ENCODE measurements around the gene PSAPL1.

PSAPL1 gene, protein sequence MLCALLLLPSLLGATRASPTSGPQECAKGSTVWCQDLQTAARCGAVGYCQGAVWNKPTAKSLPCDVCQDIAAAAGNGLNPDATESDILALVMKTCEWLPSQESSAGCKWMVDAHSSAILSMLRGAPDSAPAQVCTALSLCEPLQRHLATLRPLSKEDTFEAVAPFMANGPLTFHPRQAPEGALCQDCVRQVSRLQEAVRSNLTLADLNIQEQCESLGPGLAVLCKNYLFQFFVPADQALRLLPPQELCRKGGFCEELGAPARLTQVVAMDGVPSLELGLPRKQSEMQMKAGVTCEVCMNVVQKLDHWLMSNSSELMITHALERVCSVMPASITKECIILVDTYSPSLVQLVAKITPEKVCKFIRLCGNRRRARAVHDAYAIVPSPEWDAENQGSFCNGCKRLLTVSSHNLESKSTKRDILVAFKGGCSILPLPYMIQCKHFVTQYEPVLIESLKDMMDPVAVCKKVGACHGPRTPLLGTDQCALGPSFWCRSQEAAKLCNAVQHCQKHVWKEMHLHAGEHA

DNA sequence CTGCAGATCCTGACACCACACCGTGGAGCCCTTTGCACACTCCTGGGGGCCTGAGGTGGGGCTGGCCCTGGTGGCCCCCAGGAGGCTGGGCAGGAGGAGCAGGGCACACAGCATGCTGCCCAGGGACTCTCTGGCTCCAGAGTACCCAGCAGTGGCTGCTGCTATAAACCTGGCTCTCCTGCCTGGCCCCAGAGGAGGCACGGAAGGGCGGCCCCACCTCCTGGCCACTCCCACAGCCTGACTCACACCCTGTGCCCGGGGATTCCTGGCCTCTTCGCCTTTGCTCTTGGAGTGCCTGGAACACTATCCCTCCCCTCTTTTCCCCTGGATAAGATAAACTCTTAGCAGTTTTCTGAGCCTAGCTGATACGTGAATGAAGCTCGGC is at the start of gene PSAPL1:
PSAPL1 (minus strand) TSS at position 165 of the 385 bp plus-strand sequence; CDS start at position 114, 51 bp downstream.
- H3K4me3 Mint-ChIP-seq = no peak within 1 kb of the TSS
- ATAC-seq (replicated peaks; ENCODE audit: extremely low read depth, poor library complexity, severe bottlenecking) (no peak), DNase-seq (ENCODE audit: low spot score in 2 of 2) (no peak)
- no peak within 1 kb of the TSS for H3K27ac Mint-ChIP-seq (ENCODE audit: low read depth)
- H3K36me3 Mint-ChIP-seq (ENCODE audit: insufficient read depth) = no peaks in the 10 kb centered on the region
- H3K9me3 Mint-ChIP-seq = no peaks in the 10 kb centered on the region
- peaks cover 40% of the 10 kb centered on the region for H3K27me3 Mint-ChIP-seq
- peaks cover 10% of the 10 kb centered on the region for H3K4me1 Mint-ChIP-seq

DNA sequence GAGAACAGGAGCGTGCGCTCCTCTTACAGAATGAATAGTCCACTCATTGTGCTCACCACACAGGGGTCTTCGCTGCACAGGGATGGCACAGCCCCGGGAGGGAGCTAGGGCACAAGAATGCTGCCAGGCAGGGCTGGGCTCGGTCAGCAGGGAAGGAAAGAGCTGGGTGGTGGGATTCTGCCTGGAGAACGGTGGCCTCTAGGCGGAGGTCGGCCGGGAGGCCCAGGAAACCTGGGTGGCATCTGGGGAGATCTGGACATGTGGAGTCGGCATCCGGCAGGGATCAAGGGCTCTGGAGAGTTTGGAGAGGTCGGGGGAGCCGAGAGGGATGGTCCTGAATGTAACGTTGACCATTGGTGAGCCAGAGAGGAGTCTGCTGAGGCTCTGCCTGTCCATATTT is 46.5 kb upstream of the PSAPL1 start:
- no peak for DNase-seq (ENCODE audit: low spot score in 2 of 2)
- Mint-ChIP-seq H3K9me3 (no peaks in the 10 kb centered on the region), H3K4me3 (no peak overlapping the region), H3K27me3 (peaks cover 22% of the 10 kb centered on the region), H3K36me3 (ENCODE audit: insufficient read depth) (no peaks in the 10 kb centered on the region), H3K27ac (ENCODE audit: low read depth) (no peak overlapping the region), H3K4me1 (no peaks in the 10 kb centered on the region)
- no peak for ATAC-seq (replicated peaks; ENCODE audit: extremely low read depth, poor library complexity, severe bottlenecking)

DNA sequence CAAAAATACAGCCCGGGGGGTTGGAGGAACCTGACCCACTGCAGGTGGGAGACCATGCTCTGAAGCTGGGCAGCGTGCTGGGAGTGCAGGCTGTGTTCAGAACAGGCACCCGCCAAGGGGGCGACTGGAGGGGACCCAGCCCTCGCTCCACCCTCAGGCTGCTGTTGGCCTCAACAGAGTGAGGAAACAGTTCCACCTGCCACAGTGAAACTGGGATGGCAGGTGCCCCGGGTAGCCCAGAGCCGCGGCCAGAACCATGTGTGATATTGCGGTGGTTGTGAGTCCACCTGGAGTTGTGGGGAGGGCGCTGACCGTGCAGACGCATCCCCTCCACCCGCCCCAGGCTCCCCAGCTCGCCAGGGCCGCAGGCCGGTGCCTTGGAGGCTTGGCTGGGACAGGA is 45.7 kb upstream of the PSAPL1 start:
- ATAC-seq (replicated peaks; ENCODE audit: extremely low read depth, poor library complexity, severe bottlenecking) (no peak), DNase-seq (ENCODE audit: low spot score in 2 of 2) (no peak)
- Mint-ChIP-seq H3K36me3 (ENCODE audit: insufficient read depth) (no peaks in the 10 kb centered on the region), H3K4me1 (no peaks in the 10 kb centered on the region), H3K27ac (ENCODE audit: low read depth) (no peak overlapping the region), H3K4me3 (no peak overlapping the region), H3K9me3 (no peaks in the 10 kb centered on the region), H3K27me3 (peaks cover 19% of the 10 kb centered on the region)

DNA sequence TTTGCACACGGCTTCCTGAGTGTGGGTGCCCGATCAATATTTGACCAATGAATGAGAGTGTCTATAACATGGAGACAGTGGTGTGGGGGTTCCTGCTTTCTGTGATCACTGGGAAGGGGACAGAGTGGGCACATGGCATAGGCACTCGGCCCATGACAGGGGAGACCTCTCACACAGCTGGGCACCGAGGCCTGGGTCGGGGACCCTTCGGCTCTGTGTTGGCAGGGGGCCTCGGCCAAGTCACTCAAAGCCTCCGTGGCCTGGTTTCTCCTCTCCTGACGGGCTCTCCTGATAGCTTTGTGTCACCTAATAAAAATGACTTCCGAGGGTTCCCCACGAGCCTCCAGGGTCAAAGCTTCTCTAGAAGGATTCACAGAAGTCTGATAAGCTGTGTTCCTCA is 43.9 kb upstream of the PSAPL1 start:
- Mint-ChIP-seq H3K4me3 (no peak overlapping the region), H3K4me1 (no peaks in the 10 kb centered on the region), H3K9me3 (no peaks in the 10 kb centered on the region), H3K36me3 (ENCODE audit: insufficient read depth) (no peaks in the 10 kb centered on the region), H3K27ac (ENCODE audit: low read depth) (no peak overlapping the region), H3K27me3 (peaks cover under 1% of the 10 kb centered on the region)
- ATAC-seq (replicated peaks; ENCODE audit: extremely low read depth, poor library complexity, severe bottlenecking) = no peak
- no peak for DNase-seq (ENCODE audit: low spot score in 2 of 2)

DNA sequence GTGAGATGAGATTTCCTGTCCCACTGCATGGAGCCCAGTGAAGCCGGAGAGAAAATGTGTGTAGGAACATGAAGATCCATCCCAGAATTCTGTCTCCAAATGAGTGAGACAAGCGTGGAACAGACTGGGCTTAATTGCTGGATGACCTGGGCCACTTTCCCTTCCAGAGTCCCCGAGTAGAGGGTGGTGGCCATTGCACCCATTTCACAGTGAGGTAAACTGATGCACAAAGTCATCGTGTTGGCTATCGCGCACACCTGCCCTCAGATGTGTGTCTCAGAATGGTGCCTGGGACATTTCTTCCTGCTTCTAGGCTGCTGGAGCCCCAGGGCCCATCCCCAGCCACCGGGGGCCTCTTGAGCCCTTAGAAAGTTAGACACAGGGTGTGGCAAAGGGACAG is 43.0 kb upstream of the PSAPL1 start:
- Mint-ChIP-seq H3K27ac (ENCODE audit: low read depth) (no peak overlapping the region), H3K9me3 (no peaks in the 10 kb centered on the region), H3K36me3 (ENCODE audit: insufficient read depth) (no peaks in the 10 kb centered on the region), H3K4me1 (no peaks in the 10 kb centered on the region), H3K27me3 (peaks cover 8% of the 10 kb centered on the region), H3K4me3 (no peak overlapping the region)
- ATAC-seq (replicated peaks; ENCODE audit: extremely low read depth, poor library complexity, severe bottlenecking) = no peak
- DNase-seq (ENCODE audit: low spot score in 2 of 2) = no peak

DNA sequence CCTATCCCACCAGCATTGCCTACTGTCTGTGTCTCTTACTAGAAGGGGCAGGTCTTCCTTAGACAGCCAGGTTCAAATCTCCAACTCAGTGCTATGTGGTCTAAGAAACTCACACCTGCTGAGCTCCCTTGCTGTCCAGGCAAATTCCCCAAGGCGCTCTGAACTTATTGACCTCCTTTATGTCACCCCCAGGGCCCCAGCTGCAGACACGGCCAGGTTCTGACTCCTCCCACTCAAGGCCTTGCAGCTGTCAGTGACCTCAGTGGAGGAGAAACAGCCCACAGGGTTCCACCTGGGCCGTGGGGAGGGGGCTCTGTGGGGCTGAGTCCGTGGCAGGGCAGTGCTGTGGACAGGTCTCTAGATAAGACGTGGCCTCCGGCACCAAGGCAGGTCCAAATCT is 42.1 kb upstream of the PSAPL1 start:
- ATAC-seq (replicated peaks; ENCODE audit: extremely low read depth, poor library complexity, severe bottlenecking) = no peak
- Mint-ChIP-seq H3K36me3 (ENCODE audit: insufficient read depth) (no peaks in the 10 kb centered on the region), H3K27me3 (peaks cover 16% of the 10 kb centered on the region), H3K9me3 (no peaks in the 10 kb centered on the region), H3K4me1 (no peaks in the 10 kb centered on the region), H3K4me3 (no peak overlapping the region), H3K27ac (ENCODE audit: low read depth) (no peak overlapping the region)
- DNase-seq (ENCODE audit: low spot score in 2 of 2) = no peak

DNA sequence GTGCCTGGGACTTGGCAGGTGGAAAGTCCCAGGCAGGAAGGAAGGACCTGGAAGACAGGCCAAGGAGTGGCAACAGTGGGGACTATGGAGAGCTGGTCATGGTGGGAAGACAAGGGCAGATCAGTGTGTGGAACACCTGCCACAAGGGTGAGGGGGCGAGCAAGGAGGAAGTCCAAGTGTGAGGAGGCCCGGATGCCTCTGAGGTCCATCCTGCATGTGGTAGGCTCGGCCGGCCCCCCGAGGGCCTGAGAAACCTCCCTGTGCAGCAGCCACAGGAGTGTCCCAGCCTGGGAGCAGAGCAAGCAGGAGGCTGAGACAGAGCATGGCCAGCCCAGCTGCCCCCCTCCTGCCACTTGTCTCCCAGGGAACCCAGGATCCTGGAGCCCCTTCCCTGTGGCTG is 40.5 kb upstream of the PSAPL1 start:
- H3K9me3 Mint-ChIP-seq = no peaks in the 10 kb centered on the region
- no peak overlapping the region for H3K4me3 Mint-ChIP-seq
- H3K4me1 Mint-ChIP-seq = no peaks in the 10 kb centered on the region
- no peak overlapping the region for H3K27ac Mint-ChIP-seq (ENCODE audit: low read depth)
- DNase-seq (ENCODE audit: low spot score in 2 of 2) (no peak), ATAC-seq (replicated peaks; ENCODE audit: extremely low read depth, poor library complexity, severe bottlenecking) (no peak)
- no peaks in the 10 kb centered on the region for H3K36me3 Mint-ChIP-seq (ENCODE audit: insufficient read depth)
- H3K27me3 Mint-ChIP-seq = peaks cover 33% of the 10 kb centered on the region

DNA sequence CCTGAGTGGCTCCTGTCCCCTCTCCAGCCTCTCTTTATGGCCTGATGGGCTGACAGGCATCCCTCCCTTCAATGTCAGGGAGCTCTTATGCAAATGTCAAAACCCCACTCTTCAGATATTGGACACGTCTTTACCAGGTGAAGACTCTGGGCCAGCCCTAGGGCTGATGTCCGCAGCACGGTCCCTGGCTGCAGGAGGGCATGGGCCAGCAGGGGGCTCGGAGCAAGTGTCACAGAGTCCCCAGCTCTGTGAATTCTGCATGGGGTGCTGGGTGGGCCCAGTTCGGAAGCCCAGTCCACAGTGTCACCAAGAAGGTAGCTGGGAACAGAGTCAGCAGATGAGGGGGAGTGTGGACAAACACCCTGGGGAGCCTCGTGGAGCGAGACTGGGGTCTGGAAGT is 39.6 kb upstream of the PSAPL1 start:
- DNase-seq (ENCODE audit: low spot score in 2 of 2) (no peak), ATAC-seq (replicated peaks; ENCODE audit: extremely low read depth, poor library complexity, severe bottlenecking) (no peak)
- Mint-ChIP-seq H3K36me3 (ENCODE audit: insufficient read depth) (no peaks in the 10 kb centered on the region), H3K27me3 (peaks cover 36% of the 10 kb centered on the region), H3K27ac (ENCODE audit: low read depth) (no peak overlapping the region), H3K4me1 (no peaks in the 10 kb centered on the region), H3K9me3 (no peaks in the 10 kb centered on the region), H3K4me3 (no peak overlapping the region)

DNA sequence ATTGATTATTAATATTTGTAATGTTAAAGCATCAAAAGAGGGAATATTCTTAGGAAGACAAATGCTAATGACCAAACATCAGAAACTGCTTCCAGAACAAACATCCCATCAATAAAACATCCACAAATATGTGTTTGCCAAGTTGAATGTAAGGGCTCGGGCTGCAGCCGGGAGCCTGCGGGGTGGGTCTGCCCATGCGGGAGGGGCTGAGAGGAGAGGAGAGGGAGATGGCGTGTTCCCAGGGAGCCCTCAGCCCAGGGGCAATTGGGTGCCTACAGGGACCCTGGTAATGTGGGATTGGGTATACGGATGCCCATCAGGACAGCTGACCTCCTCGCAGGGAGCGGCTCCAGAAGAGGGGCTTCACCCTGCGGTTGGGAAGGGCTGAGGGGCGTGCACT is 38.4 kb upstream of the PSAPL1 start:
- H3K9me3 Mint-ChIP-seq = no peaks in the 10 kb centered on the region
- DNase-seq (ENCODE audit: low spot score in 2 of 2) = no peak
- H3K4me1 Mint-ChIP-seq = no peaks in the 10 kb centered on the region
- no peak overlapping the region for H3K4me3 Mint-ChIP-seq
- peaks cover 36% of the 10 kb centered on the region for H3K27me3 Mint-ChIP-seq
- ATAC-seq (replicated peaks; ENCODE audit: extremely low read depth, poor library complexity, severe bottlenecking) = no peak
- no peak overlapping the region for H3K27ac Mint-ChIP-seq (ENCODE audit: low read depth)
- no peaks in the 10 kb centered on the region for H3K36me3 Mint-ChIP-seq (ENCODE audit: insufficient read depth)

DNA sequence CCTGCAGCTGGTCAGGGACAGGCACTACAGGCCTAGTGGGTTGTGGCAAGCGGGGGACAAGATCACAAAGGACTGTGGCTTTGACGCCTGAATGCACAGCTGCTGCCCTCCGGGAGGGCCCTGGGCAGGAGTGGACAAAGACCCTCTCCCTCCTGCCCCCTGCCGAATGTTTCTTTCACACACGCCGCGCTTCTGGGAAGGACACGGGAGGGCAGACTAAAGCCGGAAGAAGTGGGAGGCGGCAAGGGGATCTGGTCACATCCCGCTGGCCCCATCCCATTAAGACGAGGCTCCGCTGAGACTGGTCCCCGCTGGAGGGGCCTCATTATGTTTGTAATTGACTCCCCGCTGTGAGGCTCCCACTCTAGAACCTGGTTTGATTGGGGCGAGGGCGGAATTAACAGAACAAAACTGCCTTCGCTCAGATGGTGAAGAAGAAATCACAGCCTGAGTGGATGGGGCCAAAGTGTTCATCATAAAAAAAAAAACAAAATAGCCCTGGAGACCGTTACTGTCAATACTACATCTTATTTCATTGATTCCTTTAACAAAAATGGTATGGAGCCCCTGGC is 37.8 kb upstream of the PSAPL1 start:
- DNase-seq (ENCODE audit: low spot score in 2 of 2) (no peak), ATAC-seq (replicated peaks; ENCODE audit: extremely low read depth, poor library complexity, severe bottlenecking) (no peak)
- Mint-ChIP-seq H3K9me3 (no peaks in the 10 kb centered on the region), H3K27me3 (peaks cover 36% of the 10 kb centered on the region), H3K4me3 (no peak overlapping the region), H3K36me3 (ENCODE audit: insufficient read depth) (no peaks in the 10 kb centered on the region), H3K4me1 (no peaks in the 10 kb centered on the region), H3K27ac (ENCODE audit: low read depth) (no peak overlapping the region)

DNA sequence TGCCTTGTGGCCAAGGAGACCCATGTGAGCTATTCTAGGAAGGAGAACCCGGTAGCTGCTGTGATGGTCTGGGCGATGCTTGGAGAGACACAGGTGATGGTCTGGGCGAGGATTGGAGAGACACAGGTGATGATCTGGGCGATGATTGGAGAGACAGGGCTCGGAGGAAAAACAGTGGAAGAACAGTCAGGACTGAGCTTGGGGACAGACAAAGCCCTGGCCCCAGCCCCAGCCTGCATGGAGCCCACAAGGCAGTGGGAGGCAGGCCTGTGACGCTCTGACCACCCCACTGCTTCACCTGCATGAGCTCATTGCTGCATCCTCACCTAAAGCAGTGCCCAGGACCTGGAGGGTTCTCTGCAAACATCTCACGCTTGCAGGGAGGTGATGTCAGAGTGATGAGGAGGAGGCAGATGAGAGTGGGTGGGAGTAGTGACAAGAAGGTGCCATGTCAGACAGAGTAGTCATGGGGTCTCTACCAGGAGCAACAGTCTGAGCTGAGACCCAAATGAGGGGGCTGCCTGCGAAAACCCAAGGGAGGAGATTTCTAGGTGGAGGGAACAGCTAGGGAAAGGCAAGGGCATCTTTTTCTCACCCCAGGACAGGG is 35.9 kb upstream of the PSAPL1 start:
- Mint-ChIP-seq H3K36me3 (ENCODE audit: insufficient read depth) (no peaks in the 10 kb centered on the region), H3K27me3 (peaks cover 36% of the 10 kb centered on the region), H3K4me1 (no peaks in the 10 kb centered on the region), H3K27ac (ENCODE audit: low read depth) (no peak overlapping the region), H3K4me3 (no peak overlapping the region), H3K9me3 (no peaks in the 10 kb centered on the region)
- ATAC-seq (replicated peaks; ENCODE audit: extremely low read depth, poor library complexity, severe bottlenecking) (no peak), DNase-seq (ENCODE audit: low spot score in 2 of 2) (no peak)

DNA sequence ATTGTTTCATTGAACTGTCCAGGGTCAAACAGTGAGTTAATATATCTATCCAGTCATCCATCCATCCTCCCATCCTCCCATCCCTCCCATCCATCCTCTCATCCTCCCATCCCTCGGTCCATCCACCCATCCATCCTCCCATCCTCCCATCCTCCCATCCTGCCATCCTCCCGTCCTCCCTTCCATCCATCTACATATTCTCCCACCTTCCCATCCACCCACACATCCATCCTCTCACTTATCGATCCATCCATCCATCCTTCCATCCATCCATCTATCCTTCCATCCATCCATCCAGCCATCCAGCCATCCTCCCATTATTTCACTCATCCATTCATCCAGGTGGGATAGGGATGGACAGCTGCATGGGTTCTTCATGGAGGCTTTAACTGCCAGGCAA is 35.4 kb upstream of the PSAPL1 start:
- Mint-ChIP-seq H3K9me3 (no peaks in the 10 kb centered on the region), H3K4me3 (no peak overlapping the region), H3K27me3 (peaks cover 36% of the 10 kb centered on the region), H3K36me3 (ENCODE audit: insufficient read depth) (no peaks in the 10 kb centered on the region), H3K27ac (ENCODE audit: low read depth) (no peak overlapping the region), H3K4me1 (no peaks in the 10 kb centered on the region)
- DNase-seq (ENCODE audit: low spot score in 2 of 2) (no peak), ATAC-seq (replicated peaks; ENCODE audit: extremely low read depth, poor library complexity, severe bottlenecking) (no peak)

DNA sequence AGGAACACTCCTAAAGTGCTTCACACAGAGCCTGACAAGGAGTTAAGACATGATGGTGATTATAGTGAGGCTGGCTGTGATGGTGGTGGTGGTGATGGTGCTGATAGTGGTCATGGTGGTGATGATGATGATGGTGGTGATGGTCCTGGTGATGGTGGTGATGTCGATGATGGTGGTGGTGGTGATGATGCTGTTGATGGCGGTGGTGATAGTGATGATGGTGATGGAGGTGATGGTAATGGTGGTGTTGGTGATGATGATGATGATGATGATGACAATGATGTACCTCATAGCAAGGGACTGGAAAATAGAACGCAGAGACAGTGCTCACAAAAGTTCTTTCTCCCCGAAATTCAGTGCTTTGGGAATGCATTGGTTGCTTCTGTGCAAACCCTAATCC is 34.3 kb upstream of the PSAPL1 start:
- ATAC-seq (replicated peaks; ENCODE audit: extremely low read depth, poor library complexity, severe bottlenecking) = no peak
- no peak for DNase-seq (ENCODE audit: low spot score in 2 of 2)
- no peaks in the 10 kb centered on the region for H3K9me3 Mint-ChIP-seq
- H3K4me1 Mint-ChIP-seq = no peaks in the 10 kb centered on the region
- no peak overlapping the region for H3K27ac Mint-ChIP-seq (ENCODE audit: low read depth)
- H3K27me3 Mint-ChIP-seq = peaks cover 42% of the 10 kb centered on the region
- no peaks in the 10 kb centered on the region for H3K36me3 Mint-ChIP-seq (ENCODE audit: insufficient read depth)
- H3K4me3 Mint-ChIP-seq = no peak overlapping the region

Data from central memory CD8-positive, alpha-beta T cell (primary cell).